GM18499 (cell line): Measurements from ENCODE around the gene KRTAP4-16.
"Not testable (repeated sequence)": the region's sequence is repeated elsewhere in the genome, so short reads cannot be mapped to it uniquely, and the experiment has no call there.

ENCODE experiments used
- ATAC-seq: cut with Tn5 transposase; IDR thresholded peaks from one replicate; pipeline ENCODE4 v1.9.1; 2021; ENCODE audit warnings: moderate number of reproducible peaks; ENCODE audit not compliant: insufficient read depth, unreplicated experiment

KRTAP4-16 gene

DNA sequence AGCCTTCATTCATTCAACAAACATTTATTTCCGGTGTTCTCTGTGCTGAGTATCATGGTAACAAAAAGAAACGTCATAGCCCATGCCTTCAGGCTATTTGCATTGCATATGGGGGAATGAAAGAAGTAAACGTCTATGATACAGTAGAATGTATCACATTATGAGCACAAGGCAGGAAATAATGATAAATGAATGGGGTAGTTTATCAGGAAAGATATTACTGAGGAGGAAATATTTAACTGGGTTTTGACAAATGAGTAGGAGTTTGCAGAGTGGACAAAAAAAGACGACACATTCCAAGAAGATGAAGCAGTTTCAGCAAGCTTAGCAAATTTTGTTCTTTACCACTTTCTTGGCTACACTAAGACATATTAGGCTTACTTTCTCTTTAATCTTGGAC is 19.4 kb downstream of the KRTAP4-16 start:
- no peak for ATAC-seq

DNA sequence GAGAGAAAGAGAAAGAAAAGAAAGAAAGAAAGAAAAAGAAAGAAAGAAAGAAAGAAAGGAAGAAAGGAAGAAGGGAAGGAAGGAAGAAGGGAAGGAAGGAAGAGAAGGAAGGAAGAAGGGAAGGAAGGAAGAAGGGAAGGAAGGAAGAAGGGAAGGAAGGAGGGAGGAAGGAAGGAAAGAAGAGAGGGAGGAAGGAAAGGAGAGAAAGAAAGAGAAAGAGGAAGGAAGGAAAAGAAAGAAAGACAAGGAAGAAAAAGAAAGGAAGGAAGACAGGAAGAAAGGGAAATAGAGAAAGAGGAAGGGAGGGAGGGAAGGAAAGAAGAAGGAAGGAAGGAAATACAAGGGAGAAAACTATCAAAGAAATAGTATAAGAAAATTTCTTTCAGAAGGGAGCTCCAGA is 25.2 kb downstream of the KRTAP4-16 start:
- no peak for ATAC-seq

DNA sequence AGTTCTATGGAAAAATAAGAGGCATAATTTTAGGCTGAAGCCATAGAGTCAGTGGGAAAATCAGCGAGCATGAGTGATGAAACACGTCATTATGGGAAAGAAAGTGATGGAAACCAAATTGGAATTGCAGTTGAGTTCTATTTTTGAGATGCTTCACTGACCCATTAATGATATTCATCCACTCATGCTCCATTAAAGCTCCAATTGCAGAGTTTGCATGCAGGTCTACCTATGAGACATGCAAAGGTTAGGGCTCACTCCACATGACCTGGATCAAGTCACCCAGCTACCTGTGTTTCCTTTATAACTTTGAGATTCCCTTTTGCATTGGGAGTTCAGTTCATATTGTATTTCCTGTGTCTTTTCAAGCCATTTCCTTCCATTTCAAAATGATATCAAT is 28.3 kb downstream of the KRTAP4-16 start:
- ATAC-seq: no peak

DNA sequence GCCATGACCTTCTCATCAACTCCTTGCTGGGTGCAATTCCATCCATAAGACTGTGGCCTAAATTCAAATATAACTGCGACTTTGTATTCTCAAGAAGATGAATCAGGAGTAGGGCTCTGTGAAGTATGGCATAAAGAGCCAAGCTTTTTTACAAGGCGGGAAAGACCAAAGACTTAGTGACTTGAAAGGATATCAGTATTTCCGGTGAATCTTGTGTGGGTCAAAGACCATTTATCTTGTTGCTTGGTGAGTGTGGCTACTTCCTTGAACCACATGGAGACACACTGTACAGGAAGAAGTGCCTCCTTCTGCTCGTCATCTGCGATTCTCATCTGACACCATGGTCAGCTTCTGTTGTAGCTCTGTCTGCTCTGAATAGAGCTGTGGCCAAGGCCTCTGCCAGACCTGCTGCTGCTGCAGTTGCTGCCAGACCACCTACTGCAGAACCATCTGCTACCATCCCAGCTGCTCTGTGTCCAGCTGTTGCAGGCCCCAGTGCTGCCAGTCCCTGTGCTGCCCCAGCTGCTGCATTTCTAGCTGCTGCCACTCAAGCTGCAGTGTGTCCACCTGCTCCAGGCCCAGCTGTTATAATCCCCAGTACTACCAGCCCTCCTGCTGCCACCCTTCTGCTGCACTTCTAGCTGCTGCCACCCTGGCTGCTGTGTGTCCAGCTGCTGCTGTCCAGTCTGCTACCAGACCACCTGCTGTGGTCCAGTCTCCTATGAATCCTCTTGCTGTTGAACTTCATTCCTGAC is 30.2 kb downstream of the KRTAP4-16 start:
- no peak for ATAC-seq

DNA sequence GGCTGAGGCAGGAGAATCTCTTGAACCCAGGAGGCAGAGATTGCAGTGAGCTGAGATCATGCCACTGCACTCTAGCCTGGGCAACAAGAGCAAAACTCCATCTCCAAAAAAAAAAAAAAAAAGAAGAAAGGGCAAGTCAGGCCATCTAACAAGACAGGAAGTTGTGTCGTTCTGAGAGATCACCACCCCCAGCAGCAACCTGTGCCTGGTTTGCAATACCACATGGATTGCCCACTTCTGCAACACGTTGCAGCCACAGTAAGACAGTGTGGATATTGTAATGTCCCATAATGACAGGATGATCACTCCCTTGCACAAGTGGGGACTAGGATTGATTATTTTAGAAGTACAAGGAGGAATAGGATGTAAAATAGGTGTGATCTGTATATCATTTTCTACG is 33.0 kb downstream of the KRTAP4-16 start:
- no peak for ATAC-seq

DNA sequence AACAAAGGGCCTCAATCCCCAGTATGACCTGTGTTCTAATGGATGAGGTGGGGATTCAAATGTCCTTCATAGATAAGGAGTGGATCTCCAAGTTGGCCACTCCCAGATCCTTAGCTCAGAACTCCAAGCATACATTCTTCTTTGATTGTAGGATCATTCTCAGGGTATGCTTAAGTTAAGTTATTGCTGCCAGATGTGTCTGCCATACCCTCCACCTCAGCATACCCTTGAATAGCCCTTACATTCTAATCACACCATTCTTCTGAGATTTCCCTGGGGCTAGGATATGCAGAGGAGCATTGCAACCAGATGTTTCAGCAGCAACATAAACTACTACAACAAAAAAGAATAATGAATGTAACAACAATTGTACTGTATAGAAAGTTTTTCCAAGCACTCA is 34.7 kb downstream of the KRTAP4-16 start:
- no peak for ATAC-seq

DNA sequence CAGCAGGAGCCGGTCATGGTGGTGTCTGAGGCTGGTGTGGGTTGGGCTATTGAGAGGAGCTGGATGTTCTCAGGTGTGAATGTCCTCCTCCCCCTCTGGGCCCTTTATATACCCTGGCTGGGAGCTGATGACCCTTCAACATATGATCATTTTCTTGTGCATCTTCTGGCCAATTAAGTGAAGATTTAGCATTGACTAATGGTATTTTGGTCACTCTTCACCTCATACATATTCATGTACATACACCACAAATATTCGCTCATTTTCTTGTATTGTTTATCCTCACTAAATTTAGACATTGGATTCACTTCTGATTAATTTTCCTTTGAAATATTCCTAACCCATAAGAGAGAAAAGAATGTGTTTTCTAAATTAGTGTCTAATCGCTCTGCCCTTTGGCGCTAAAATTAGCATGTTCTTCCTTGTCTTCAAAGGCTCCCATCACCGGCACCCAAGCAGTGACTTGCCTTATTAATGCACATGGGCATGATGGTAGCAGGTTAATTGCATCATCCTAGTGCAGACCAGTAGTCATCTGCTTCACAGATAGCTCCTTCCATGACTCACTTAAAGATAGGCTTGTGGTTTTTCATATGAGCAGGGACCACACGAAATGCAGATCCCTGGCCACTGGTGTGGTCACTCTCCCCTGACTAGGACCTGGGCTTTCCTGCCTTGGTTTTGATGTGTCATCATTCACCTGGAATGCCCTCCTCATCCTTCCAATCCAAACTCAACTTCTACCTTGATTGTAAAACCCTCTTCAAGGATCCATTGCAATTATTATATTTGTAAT is 36.0 kb downstream of the KRTAP4-16 start, which contains the start of gene KRTAP2-4:
KRTAP2-4 (minus strand) TSS at position 51 of the 796 bp plus-strand sequence; CDS start at position 17, 34 bp downstream.
- ATAC-seq: no peak

DNA sequence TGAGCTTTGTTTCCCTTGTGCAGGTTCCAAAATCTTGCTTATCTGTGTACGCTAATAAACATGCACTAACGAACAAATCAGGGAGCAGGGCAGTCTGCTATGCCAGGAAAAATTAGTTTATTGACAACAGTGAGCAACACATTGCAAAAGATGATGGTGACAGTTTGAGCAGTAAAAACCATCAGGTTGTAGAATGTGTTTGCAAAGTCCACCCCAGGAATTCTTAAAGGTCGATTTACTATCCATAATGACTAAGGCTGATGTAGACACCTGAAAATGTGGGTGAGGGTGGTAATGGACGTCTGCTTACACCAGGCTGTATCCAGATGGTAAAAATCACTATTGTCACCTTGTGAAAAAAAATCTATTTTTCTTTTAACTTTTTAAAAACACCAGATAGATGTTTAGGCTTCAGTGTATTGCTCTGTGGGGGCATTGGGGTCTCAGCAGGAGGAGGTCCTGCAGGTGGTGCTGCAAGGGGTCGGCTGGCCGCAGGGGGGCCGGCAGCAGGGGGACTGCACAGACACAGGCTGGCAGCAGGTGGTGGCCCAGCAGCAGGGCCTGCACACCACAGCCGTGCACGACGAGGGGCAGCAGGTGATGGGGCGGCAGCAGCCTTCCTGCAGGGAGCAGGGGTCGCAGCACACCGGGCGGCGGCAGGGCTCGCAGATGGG is 36.9 kb downstream of the KRTAP4-16 start:
- ATAC-seq: not testable (repeated sequence)

DNA sequence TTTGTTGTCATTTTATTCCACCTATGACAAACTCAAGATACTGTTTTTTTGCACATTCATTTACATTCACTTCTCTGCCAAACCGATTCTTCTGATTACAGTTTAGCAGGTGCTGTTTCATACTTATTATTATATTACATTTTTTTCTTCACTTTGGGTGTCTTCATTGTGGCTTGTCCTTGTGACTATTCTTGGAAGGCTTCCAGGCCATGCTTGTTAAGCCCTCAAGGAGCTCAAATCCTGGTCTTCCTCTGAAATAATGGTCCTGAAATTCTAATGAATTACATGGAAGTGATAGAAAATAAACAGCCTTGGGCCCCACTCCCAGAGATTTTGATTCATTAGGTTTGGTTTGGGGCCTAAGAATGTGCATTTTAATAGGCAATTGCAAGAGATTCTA is 37.7 kb downstream of the KRTAP4-16 start:
- ATAC-seq: no peak

DNA sequence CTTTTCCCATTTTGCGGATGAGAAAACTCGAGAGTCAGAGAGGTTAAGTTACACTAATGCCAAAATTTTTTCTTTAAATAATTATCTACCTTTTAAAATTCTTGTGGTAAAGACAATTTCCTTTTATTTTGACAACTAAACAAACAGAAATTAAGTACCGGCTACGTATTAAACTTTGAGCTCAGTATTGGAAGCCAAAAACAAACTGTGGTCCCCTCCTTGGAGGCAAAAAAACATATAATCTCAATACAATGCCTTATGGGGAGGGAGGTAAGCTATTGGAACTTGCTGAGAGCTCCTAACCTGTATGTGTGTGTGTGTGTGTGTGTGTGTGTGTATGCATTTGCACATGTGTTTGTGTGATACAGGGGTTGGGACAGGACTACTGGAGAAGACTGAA is 38.6 kb downstream of the KRTAP4-16 start:
- ATAC-seq: no peak

DNA sequence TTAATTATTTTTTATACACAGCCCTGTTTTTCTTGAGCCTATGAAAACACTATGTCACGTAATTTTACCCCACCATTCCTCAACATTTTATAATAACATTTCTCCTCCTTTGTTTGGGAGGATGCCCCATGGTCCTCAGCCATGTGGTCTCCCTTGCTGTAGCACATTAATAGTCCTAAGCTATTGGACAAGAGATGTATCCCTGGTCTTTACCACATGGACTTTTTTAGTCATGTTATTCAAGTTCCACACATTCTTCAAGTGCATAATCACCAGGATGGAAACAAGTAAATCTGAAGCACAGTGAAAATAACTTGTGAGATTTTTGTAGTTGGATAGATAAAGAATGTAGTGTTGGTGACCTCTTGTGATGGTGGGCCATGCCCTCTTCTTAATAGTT is 40.0 kb downstream of the KRTAP4-16 start:
- ATAC-seq: no peak

DNA sequence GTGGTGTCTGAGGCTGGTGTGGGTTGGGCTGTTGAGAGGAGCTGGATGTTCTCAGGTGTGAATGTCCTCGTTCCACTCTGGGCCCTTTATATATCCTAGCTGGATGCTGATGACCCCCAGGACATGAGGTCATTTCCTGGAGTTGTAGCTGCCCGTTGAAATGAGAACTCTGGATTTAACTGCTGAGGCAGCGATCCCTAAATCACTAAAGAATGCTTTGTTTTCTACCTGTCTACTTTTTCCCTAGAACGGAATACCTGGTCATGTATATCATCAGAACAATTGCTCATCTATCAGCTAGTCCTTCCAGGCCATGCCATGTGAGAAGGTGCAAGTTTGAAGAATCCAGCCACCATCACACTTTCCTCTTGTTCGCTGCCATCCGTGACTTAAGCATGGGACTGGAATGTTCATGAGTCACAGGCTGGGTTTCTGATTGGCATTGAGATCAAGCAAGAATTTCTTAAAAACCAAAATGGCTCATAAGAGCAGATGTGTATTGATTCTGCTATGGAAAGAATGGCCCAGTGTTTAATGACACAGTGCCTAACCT is 41.9 kb downstream of the KRTAP4-16 start, which contains the start of gene KRTAP2-3:
KRTAP2-3 (minus strand) TSS at position 63 of the 553 bp plus-strand sequence. CDS start 64 bp downstream, outside the sequence.
- no peak for ATAC-seq

DNA sequence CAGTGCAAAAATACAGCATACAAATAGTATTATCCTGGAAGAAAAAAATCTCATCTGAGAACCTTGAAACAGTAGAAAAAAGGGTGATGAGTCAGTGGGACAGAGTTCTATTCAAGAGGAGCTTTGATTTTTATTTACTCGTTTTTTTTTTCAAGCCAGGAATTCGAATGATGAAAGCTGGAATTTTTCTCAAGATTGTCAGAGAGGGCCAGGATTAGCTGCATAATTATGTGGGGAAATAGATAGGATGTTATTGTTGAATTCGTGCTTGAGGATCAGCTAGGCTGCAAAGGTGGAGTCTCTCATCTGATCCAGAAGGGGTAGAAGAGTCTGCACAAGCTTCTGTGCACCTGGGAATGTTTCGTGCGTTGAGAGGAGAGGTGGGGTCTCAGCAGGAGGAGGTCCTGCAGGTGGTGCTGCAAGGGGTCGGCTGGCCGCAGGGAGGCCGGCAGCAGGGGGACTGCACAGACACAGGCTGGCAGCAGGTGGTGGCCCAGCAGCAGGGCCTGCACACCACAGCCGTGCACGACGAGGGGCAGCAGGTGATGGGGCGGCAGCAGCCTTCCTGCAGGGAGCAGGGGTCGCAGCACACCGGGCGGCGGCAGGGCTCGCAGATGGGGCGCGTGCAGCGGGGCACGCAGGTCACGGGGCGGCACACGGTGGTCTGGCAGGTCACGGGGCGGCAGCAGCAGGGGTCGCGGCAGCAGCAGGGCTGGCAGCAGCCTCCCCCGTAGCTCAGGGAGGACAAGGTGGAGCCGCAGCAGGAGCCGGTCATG is 42.5 kb downstream of the KRTAP4-16 start:
- not testable (repeated sequence) for ATAC-seq

DNA sequence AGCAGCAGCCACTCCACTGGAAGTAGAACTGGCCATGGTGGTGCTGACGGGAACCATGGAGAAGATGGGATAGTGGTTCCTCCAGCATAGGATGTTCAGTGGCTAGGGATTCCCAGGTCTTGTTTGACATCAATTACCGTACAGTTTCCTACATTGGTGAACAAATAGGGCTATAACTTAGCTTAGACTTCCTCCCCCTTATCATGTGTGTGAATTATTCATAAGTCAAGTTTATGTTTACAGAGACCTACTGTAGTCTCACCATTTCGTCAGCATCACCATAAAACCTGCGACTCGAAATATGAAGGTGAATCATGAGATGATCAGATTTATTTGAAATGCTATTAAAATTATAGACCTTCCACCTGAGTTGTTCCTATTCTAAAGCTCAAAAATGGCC is 43.3 kb downstream of the KRTAP4-16 start:
- ATAC-seq: no peak

DNA sequence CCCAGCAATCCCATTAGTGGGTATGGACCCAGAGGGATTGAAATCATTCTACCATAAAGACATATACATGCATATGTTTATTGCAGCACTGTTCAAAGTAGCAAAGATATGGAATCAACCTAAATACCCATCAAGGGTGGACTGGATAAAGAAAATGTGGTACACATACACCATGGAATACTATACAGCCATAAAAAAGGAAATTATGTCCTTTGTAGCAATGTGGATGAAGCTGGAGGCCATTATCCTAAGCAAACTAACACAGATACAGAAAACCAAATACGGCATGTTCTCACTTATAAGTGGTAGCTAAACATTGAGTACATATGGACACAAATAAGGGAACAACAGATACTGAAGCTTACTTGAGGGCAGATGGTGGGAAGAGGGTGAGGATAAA is 44.5 kb downstream of the KRTAP4-16 start:
- ATAC-seq: no peak

DNA sequence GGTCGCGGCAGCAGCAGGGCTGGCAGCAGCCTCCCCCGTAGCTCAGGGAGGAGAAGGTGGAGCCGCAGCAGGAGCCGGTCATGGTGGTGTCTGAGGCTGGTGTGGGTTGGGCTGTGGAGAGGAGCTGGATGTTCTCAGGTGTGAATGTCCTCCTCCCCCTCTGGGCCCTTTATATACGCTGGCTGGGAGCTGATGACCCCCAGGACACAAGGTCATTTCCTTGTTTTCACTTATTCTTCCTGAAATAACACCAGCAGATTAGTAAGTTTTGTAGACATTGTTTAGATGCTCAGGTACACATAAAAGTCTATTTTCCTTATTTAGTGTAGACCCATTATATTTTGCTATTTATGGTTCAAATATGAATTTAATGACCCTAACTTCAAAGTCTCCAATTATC is 46.9 kb downstream of the KRTAP4-16 start, which contains the start of gene KRTAP2-2:
KRTAP2-2 (minus strand) TSS at position 101 of the 400 bp plus-strand sequence; CDS start at position 82, 19 bp downstream.
- ATAC-seq: not testable (repeated sequence)

DNA sequence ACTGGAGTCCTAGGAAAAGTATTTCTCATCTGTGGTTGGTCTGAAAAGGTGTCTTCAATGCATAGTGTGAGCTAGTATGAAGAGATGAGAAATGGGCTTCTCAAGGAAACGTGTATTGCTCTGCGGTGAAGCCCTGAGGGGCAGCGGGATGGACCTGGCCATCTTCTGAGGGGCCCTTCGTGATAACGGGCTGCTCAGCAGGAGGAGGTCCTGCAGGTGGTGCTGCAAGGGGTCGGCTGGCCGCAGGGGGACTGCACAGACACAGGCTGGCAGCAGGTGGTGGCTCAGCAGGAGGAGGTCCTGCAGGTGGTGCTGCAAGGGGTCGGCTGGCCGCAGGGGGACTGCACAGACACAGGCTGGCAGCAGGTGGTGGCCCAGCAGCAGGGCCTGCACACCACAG is 47.5 kb downstream of the KRTAP4-16 start:
- not testable (repeated sequence) for ATAC-seq

DNA sequence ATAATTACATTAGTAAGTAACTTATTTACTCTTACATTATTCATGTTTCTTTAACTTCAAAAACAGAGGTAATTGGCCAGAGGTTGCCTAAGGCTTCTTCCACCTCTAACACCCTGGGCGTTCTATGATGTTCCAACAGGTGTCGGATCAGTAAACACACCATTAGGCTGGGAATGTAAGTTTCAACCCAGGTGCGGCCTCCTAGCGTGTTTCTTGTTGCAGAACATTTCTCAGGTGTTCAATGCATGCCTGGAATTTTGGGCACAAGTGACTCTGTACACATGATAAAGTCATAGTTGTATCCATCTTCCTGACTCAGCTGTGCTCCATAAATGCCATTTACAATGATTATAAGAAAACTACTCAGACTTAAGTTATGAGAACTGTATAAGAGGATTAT is 48.0 kb downstream of the KRTAP4-16 start:
- no peak for ATAC-seq

DNA sequence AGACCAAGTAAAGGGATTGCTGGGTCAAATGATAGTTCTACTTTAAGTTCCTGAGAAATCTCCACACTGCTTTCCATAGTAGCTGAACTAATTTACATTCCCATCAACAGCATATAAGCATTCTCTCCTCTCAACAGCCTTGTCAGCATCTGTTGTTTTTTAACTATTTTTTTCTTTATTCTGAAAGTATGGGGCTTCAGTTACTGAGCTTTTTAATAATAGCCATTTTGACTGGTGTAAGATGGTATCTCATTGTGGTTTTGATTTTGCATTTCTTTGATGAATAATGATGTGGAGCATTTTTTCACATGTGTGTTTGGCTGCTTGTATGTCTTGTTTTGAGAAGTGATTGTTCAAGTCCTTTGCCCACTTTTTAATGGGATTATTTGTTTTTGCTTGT is 49.4 kb downstream of the KRTAP4-16 start:
- ATAC-seq: no peak
